SU-DHL-6 (cell line): Measurements from ENCODE around the gene NME4.

ENCODE experiments used
- CTCF ChIP-seq: fragments of 200-600 bp; sonication (generic); IDR thresholded peaks from one replicate; pipeline ENCODE4 v1.5.1; 2017; ENCODE audit warnings: antibody characterized with exemption, mild to moderate bottlenecking, low read length, moderate library complexity; ENCODE audit not compliant: insufficient read depth, poor library complexity, severe bottlenecking
- EZH2phosphoT487 ChIP-seq: fragments of 200-600 bp; sonication (generic), shearing (Covaris generic); conservative IDR thresholded peaks from 2 replicates; pipeline ENCODE4 v1.6.1; 2018; ENCODE audit warnings: mild to moderate bottlenecking, antibody characterized with exemption, low read length, moderate library complexity, mixed read lengths

GRCh38 chr16:360698-361336 lies 36.2 kb upstream of the NME4 start:
- no peak for TF ChIP-seq CTCF
- TF ChIP-seq EZH2phosphoT487: no peak
